NCI-H748 (cell line): ENCODE data around the gene INPP4B.

Experiments used
- DNase-seq: peaks from one replicate; lab custom pipeline; 2025; ENCODE audit not compliant: unreplicated experiment; lab: John Stamatoyannopoulos, UW

Gene INPP4B

DNA sequence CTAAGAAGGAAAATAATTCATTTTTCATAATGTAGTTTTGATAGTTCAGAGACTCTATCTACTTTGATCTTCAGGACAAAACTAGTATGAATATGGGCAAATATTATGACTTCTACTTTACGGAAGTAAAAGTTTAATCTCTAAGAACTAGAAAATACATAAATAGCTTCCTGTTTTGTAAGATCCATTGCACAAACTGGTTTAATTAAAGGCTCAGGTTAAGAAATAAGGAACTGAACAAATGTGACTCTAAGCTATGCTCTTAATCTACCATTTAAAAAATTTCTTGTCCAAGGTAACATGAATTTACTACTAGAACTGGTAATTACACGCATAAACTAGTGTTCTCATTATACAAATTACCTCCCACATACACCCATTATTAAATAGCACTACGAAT, 360.6 kb downstream of the INPP4B start:
- DNase-seq: no peak

DNA sequence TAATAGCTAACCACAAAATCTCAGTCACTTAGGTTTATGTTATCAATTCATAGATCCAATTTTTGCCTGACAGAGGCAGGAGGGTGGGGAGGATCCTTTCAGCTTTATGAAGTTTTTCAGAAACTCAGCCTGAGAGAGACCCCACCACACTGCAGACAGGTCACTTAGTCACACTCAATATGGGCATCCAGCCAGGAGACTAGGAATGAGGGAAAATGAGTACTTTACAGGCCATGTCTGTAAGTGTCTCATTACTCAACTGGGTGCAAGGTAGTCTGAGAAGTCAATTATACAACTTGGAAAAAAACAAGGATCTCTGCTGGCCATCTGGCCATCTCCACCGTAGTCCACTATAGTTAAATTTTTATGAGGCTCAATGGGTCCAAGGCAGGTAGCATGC, 365.9 kb downstream of the INPP4B start:
- no peak for DNase-seq

DNA sequence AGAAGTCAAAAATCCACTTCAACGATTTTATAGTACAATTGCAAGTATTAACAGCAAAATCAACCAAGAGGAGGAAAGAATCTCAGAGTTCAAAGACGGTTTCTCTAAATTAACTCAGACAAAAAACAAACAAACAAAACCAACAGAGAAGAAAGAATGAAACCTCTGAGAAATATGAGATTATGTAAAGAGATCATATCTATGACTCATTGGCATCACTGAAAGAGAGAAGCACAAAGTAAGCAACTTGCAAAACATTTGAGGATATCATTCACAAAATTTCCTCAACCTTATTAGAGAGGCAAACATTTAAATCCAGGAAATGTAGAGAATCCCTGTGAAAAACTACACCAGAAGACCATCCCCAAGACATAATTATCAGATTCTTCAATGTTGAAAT, 370.4 kb downstream of the INPP4B start:
- DNase-seq: no peak

DNA sequence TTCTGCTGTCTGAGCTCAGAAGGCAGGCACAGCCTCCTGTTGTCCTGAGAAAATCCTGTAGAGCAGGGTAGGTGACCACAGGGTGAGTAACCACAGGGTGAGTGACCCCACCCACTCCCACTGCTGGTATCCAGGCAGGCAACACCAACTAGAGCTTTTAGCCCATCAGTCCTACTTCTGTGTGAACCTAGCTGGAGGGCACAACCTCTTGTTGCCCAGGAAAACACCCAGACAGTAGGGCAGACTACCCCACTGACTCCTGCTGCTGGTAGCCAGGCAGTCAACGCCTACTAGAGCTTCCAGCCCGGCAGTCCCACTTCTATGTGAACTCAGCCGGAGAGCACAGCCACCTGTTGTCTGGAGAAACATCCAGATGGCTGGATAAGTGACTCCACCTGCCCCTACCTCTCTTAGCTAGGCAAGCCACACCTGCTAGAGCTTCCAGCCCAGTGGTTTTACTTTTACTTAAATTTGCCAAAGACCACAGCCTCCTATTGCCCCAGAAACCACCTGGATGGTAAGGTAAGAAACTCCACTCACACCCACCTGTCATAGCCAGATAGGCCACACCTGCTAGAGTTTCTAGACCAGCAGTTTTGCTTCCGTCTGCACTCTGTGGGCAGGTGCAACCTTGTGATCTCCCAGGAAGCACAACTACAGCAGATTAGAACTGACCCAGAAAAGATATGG, 371.6 kb downstream of the INPP4B start:
- DNase-seq: peak; percentile 83

DNA sequence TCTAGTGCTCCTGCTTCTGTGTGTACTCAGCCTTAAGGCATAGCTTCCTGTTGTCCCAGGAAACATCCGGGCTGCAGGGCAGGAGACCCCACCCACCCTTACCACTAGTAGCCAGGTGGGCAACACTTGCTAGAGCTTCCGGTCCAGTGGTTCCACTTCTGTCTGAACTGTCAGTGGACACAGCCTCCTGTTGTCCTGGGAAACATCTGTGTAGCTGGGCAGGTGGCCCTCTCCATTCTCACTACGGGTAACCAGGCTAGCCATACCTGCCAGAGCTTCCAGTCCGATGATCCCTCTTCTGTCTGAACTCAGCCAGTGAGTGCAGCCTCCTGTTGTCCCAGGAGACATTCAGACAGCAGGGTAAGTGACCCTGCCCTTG, 372.2 kb downstream of the INPP4B start:
- peak; percentile 73 for DNase-seq

DNA sequence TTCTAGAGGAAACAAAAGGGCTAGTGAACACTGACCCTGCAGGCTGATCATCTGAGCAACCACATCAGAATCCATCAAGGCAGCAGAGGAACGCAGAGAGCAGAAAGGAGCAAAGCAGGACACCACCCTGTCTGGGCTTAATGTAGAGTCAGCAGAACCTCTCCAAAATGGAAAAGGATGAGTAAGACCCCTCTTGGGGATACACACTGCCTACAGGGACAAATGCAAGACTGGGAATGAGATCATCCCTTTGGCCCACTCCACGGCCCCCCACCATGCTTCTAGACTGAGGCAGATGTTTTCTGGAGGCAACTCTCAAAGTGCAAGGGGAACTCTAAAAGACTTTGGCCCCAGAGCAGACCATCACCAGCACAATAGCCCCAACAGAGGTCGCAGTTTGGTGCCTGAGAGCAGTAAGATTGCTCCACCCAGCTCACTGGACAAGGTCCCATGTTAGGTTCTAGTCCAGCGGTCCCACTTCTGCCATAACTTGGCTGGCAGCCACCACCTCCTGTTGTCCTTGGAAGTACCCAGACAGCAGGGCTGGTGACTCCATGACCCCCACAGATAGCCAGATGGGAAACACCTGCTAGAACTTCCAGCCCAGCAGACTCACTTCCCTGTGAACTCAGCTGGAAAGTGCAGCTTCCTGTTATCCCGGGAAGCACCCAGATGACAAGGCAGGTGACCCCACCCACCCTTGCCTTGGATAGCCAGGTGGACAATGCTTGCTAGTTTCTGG, 372.7 kb downstream of the INPP4B start:
- DNase-seq: no peak

DNA sequence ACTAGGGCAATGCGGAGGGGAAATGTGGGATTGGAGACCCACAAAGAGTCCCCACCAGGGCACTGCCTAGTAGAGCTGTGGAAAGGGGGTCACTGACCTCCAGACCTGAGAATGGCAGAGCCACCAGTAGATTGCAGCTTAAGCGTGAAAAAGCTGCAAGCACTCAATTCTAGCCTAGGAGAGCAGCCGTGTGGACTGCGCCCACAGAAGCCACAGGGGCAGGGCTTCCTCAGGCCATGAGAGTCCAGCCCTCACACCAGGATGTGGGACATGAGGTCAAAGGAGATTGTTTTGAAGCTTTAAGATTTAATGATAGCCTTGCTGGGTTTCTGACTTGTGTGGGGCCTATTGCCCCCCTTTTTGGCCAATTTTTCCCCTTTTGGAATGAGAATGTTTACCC, 379.0 kb downstream of the INPP4B start:
- DNase-seq: no peak

DNA sequence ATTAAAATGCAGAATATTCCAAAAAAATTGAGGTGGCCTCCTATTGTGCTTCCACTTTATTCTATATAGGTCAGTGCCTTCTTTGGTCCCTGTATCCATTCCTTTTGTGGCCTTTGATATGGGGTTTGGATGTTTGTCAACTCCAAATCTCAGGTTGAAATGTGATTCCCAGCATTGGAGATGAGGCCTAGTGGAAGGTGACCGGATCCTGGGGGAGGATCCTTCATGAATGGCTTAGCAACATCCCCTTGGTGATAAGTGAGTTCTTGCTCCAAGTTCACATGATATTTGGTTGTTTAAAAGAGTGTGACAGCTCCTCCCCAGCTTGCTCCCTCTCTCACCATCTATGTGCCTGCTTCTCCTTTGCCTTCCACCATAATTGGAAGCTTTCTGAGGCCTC, 380.6 kb downstream of the INPP4B start:
- no peak for DNase-seq

DNA sequence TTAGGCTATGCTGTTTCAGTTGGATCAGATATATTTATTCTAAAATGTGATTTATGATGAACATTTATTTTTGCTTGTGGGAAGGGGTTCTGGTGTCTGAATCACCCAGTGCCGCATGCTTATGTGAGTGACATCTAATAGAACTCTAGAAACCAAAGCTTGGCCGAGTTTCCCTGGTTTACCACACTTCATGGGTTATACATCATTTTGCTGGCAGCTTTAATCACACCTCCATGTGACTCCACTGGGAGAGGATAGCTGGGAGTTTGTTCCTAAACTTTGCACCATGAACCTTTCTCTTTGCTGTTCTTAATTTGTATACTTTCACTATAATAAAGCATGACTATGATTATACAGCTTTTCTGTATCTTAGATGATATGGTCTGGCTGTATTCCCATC, 382.9 kb downstream of the INPP4B start:
- no peak for DNase-seq

DNA sequence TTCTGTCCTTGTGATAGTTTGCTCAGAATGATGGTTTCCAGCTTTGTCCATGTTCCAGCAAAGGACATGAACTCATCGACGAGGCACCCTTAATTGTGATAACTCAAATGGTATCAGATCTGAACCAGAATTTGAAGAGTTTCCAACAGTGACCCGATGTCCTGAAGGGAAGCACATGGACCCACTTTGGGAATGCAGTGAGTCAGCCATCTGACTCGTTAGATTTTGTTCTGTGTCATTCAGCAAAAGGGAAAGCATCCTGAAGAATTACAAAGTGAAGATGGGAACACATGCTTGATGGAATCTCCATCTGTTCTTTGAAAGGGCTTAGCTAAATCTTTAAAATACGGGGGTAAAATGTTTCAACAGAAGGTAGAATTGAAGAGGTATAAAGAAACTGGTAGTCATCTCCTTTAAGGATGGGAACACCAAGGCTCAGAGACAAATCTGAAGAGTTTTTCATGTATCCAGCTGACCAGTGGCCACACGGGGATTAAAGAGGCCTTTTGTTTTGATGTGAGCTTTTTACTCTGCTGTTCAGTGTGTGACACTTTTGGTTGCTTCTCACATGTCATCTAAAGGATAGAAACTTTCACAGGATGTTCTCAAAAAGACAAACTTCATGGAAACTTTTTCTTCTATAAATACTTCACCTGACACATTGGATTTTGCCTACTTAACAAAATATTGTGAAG, 393.8 kb downstream of the INPP4B start:
- DNase-seq: no peak

DNA sequence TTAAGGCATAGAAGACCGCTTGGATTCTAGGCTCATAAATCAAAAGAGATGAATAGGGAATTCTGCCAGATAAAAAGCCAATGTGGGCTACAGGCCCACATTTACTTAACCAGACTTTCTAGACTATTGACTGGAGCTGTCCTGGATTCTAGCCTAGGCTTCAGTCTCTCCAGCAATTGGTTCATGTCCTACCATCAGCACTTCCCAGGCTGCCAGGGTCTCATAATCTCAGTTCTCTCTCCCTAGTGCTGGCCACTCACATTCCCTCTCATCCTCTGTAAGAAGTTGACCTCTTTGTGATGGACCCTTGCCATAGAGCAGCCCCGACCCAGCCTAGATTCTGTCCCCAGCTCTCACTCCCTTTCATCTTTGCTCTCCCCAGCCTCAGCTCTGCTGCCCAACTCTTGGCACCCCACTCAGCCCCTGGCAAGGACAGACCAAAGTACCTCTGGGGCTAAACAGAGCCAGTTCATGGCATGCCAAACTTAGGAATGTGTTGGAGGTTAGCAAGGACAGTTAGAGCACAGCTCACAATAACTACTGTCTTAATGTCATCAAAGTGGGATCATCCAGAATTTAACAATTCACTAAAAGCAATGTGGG, 396.2 kb downstream of the INPP4B start:
- no peak for DNase-seq

DNA sequence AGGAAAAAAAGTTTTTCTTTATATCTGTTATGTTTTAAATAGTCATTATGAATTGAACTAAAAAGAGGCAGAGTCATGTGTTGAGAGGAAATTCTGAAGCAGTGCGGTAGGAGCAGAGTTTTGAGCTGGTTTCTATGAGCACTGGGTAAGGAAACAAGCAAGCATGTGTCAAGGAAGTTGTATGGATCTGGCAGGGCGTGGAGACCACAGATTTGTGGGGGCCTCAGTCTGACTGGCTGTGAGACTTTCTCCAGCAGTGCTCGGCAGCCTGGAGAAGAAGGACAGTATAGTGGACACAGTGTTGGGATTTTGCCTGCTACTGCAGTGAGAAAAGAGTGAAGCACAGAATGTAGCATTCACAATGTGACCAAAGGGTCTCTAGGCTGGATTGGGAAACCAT, 399.1 kb downstream of the INPP4B start:
- DNase-seq: no peak

DNA sequence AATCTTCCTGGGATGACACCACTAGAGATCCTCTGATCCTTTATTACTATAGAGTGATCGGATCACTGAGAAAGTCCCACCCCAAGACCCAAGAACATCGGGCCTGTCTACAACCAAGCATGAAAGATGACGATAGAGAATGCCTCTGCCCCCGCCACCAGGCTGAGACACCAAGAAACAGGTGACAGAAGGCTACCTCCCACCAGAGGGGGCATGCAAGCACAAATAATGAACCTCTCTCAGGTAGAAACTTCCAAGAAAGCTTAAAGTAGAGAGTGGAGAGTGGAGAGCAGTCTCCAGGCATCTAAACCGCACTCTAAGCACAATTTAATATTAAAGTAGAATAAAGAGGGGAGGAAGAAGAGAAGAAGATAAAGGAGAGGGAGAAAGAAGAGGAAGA, 402.6 kb downstream of the INPP4B start:
- no peak for DNase-seq

DNA sequence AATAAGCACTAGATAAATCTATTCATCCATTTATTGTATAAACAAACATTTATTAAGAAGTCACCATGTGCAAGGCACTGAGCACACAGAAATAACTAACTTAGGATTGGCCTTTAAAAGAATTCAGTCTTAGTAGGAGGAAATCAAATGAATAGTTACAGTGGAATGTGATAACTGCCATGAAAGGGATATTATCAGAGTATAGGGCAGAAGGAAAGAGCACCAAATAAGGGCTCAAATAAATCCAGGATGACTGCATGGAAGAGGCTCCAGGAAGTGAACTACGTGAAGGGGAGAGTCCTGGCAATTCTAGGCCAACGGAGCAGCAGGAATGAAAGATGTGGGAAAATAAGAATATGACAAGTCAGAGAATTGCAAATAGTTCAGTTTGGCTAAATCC, 406.0 kb downstream of the INPP4B start:
- DNase-seq: no peak

DNA sequence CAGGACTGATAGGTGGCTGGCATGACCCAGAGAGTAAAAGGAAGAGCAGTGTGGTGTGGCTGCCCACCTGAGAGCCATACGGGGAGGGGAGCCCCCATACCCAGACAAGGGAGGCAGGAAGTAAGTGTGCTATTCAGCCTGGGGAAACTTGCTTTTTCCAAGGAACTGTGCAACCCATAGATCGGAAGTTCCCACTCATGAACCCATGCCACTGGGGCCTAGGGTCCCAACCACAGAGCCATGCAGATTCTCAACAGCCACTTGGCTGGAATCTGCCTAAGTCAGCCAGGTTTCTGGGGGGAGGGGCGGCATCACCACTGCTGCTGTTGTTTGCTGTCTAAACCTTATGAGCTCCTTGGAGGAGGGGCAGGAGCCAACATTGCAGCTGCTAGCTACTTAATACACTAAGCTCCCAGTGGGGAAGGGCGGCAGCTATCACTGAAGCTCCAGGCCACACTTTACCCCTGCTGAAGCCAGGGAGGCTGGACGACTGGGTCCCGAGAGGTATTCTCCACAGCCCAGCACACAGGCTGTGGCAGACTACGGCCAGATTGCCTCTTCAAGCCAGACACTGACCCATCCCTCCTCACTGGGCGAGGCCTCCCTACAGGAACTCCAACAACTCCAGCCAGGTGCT, 410.4 kb downstream of the INPP4B start:
- no peak for DNase-seq

DNA sequence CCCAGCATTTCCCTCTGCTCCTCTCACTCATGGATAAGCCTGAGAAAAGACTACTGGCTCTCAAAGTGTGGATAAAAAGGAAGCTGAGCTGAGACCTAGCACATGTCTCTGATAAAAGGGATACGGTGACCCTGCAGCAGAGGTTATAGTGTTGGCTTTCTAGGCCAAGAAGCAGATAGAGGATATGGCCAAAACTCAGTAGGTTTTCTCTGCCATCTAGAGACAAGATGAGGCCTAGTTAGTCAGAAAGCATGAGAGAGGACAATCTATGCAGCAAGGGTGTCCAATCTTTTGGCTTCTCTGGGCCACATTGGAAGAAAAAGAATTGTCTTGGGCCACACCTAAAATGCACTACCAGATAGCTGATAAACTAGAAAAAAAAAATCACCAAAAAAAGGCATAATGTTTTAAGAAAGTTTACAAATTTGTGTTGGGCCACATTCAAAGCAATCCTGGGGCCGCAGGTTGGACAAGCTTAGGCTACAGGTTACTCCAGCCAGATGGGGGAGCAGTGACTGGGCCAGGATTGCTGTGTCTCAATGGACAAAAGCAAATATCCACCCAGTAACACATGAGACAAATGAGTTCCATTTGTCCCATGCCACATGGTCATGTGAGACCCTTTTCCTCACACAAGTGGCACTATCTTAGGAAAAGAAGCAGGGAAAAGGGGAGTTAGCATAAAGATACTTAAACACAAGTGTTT, 411.4 kb downstream of the INPP4B start:
- no peak for DNase-seq

DNA sequence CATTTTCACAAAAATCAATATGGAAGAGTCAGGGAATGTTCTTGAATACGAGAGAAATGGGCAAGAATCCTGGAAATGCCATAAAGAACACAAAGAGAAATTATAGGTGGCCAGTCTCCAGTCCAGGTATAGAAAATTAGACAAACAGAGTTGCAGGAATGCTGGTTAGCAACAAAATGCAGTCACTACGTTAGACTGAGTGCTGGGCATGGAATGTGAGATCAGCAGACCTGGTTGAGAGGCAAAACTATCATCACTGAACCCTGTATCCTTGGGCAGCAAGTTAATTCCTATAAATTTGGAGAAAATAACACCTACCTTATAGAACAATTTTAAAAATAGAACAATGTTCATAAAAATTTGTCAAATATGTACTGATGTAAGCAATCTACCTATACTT, 417.4 kb downstream of the INPP4B start:
- no peak for DNase-seq

DNA sequence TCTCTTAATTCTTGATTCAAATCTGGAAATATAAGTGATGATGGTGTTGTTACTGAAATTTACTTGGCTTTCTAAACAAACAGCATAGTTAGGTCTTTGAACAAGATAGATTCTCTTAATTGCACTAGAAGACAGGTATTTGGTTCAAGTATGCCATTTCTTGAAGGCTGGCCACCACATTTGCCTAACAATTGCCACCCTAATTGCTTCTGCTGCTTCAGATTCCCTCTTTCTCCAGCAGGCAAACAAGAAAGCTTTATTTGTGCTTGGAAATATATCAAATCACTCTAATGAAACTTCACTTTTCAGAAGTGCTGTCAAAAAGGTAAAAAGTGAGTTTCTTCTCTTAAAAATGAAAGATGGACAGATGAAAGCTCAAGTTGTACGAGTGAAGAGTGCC, 418.6 kb downstream of the INPP4B start:
- no peak for DNase-seq

DNA sequence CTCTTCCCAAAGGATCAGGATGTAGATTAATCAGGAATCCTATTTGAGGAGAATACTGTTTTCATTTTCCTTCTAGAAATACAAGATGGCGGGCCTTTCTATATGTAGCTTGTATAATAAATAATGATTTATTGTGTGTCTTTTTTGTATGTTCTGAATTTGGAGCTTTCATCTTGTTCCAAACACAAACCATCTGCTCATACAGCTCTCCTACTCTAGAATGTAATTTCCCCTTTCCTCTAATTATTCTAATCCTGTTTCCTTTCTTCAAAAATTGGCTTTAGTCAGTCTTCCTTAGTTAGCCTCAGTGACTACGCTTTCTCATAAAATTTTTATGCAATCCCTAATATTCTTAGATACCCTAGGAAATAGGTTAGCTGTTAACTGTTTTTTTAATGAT, 422.2 kb downstream of the INPP4B start:
- no peak for DNase-seq

DNA sequence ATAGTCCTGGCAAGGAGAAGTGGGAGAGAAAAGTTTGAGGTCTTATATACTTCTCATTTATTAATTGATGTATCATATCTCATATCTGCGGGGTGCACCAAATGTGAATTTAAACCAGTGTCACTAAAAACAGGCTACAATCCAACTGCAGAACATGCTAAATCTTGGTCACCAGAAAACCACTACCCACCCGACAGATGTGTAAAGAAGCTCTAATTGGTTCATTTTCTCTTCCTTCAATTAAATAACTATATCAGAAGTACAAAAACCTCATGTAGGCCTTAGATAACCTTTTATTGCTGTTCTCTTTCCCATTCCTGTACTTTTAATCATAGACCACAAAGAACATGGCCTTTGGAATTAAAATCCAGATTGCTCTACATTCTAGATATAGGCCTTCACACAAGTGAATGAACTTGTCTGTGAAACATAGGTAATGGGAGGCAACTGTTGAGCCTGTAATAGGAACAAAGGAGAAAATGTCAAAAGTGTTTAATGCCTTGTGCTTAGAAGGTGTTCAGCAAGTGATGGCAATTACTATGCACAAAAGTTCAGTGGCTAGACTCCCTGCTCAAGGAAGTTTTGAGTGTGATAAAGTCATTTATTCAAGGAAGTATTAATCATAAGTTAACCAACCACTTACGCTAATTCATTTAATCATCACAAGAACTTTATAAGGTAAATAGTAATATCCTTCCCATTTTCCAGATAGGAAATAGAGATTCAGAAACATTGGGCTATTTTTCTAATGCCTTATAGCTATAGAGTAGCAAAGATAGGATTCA, 425.6 kb downstream of the INPP4B start:
- DNase-seq: no peak
